ENCODE results near the gene SLC28A1.
"Not testable (repeated sequence)": the region's sequence is repeated elsewhere in the genome, so short reads cannot be mapped to it uniquely, and the experiment has no call there.

The SLC28A1 gene, protein sequence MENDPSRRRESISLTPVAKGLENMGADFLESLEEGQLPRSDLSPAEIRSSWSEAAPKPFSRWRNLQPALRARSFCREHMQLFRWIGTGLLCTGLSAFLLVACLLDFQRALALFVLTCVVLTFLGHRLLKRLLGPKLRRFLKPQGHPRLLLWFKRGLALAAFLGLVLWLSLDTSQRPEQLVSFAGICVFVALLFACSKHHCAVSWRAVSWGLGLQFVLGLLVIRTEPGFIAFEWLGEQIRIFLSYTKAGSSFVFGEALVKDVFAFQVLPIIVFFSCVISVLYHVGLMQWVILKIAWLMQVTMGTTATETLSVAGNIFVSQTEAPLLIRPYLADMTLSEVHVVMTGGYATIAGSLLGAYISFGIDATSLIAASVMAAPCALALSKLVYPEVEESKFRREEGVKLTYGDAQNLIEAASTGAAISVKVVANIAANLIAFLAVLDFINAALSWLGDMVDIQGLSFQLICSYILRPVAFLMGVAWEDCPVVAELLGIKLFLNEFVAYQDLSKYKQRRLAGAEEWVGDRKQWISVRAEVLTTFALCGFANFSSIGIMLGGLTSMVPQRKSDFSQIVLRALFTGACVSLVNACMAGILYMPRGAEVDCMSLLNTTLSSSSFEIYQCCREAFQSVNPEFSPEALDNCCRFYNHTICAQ

DNA sequence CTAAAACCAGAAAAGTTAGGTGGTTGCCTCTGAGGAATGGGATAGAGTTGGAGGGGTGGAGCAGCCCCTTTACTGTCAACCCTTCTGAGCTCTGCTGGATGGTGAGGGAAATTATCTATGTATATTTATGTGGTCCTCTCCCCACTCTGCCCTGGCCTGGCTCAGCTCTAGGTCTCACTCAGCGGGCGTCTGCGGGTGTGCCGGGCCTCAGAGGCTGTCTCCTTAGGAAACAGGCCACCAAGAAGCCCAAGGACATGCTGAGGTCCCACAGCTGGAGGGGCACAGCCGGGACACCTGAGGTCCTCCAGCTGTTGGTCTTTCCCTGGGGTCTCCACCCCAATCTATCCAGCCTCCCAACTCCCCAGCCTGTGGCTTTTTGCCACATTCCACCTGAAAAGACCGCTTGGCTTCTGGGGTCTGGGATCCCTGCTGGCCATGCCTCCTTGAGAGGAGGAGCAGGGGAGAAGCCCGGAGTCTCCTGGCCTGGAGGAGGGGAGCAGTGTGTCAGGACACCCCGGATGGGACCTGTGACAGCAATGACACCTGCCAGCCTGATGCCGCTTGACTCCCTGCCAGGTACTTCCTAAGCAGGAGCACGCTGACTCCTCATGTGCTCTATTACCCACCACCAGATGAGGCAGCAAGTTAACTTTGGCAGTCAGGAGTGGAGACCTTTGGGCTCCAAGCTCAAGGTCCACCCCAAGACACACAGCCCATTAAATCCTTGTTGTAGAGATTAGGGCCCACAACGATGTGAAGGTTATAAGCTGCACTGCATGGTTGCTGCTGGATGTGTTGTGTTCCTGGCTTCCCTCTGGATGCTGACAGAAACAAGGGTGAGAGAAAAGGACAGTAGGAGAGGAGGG is at the start of gene SLC28A1:
Gene SLC28A1 (plus strand): TSS at position 747 of the 866 bp plus-strand sequence. CDS start 3,099 bp downstream, outside the sequence.
- Histone ChIP-seq H3K27me3 (ENCODE audit: insufficient read depth, low read length) (peaks cover 10% of the 10 kb centered on the region), H3K36me3 (ENCODE audit: insufficient read depth, low read length) (no peaks in the 10 kb centered on the region), H3K4me3 (ENCODE audit: low read length) (no peak within 1 kb of the TSS), H3K9me3 (ENCODE audit: low read length) (no peaks in the 10 kb centered on the region), H3K4me1 (ENCODE audit: insufficient read depth, low read length) (no peaks in the 10 kb centered on the region), H2AFZ (ENCODE audit: low read depth, low read length) (no peak within 1 kb of the TSS)

DNA sequence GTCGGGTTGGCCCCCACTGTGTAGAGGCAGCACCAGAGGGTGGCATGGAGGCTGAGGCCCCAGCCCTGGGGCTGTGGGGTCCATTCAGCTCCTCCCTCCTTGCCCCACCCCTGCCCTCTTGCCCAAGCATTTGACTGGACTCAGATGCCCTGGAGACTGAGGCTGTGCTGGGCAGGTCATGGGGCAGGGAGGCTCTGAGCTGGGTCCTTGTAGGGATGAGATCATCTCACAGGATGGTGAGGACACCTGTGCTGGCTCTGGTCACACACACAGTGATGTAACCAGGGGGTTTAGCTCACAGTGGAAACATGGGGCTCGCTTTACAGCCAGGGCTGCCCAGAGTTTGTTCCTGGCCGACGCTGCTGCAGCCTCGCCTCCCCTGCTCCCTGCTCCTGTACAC is 49.5 kb upstream of the SLC28A1 start:
- Histone ChIP-seq H3K4me3 (ENCODE audit: low read length) (no peak overlapping the region), H3K27me3 (ENCODE audit: insufficient read depth, low read length) (no peaks in the 10 kb centered on the region), H3K4me1 (ENCODE audit: insufficient read depth, low read length) (no peaks in the 10 kb centered on the region), H3K9me3 (ENCODE audit: low read length) (no peaks in the 10 kb centered on the region), H3K36me3 (ENCODE audit: insufficient read depth, low read length) (no peaks in the 10 kb centered on the region), H2AFZ (ENCODE audit: low read depth, low read length) (no peak overlapping the region)

DNA sequence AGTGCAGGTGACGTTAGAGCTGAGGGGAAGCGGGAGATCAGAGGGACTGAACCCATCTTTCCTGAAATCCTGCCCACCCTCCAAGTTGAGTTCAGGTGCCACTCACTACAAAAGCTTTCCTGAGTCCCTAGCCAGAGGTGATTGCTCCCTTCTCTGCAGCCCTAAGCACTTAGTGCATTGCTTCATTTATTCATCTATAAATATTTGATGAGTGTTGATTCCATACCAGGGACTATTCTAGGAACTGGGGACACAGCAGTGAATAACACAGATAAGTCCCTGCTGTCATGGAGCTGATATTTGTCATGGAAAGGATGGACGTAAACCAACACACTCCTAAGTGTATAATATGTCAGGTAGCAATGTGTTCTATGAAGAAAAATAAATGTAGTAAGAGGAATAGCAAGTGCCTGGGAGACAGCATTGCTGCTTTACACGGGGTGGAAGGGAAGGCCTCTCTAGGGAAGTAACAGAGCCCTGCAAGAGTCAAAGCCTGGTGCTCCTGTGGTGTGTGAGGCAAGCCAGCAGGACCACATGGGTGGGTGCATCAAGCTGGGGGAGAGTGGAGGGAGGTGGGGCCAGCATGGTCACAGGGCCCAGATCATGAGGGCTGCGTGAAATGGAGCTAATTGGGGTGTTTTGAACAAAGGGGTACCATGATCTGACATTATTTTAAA is 48.7 kb upstream of the SLC28A1 start:
- Histone ChIP-seq H3K4me3 (ENCODE audit: low read length) (no peak overlapping the region), H2AFZ (ENCODE audit: low read depth, low read length) (no peak overlapping the region), H3K36me3 (ENCODE audit: insufficient read depth, low read length) (no peaks in the 10 kb centered on the region), H3K9me3 (ENCODE audit: low read length) (no peaks in the 10 kb centered on the region), H3K4me1 (ENCODE audit: insufficient read depth, low read length) (no peaks in the 10 kb centered on the region), H3K27me3 (ENCODE audit: insufficient read depth, low read length) (no peaks in the 10 kb centered on the region)

DNA sequence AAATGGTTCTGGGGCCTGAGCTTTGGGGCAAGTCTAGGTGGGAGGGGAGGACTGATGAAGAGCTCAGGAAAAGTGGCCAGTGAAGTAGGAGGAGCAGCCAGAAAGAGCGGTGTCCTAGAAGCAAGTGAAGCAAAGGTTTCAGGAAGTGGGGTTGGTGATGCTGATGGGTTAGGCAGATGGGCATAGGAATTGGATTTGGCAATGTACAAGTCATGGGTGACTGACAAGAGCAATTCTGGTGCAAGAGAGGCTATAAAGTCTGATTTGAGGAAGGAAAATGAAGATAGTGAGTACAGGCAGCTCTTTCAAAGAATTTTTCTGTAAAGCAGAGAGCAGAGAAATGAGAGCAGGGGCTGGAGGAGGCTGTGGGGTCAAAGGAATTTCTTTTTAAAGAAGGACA is 47.6 kb upstream of the SLC28A1 start:
- Histone ChIP-seq H3K36me3 (ENCODE audit: insufficient read depth, low read length) (no peaks in the 10 kb centered on the region), H3K4me1 (ENCODE audit: insufficient read depth, low read length) (no peaks in the 10 kb centered on the region), H2AFZ (ENCODE audit: low read depth, low read length) (no peak overlapping the region), H3K9me3 (ENCODE audit: low read length) (no peaks in the 10 kb centered on the region), H3K4me3 (ENCODE audit: low read length) (no peak overlapping the region), H3K27me3 (ENCODE audit: insufficient read depth, low read length) (no peaks in the 10 kb centered on the region)

DNA sequence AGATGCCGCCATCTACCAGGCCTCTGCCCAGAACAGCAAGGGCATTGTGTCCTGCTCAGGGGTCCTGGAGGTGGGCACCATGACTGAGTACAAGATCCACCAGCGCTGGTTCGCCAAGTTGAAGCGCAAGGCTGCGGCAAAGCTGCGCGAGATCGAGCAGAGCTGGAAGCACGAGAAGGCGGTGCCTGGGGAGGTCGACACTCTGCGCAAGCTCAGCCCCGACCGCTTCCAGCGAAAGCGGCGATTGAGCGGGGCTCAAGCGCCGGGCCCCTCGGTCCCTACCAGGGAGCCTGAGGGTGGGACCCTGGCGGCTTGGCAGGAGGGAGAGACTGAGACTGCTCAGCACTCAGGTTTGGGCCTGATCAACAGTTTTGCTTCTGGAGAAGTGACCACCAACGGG is 44.7 kb upstream of the SLC28A1 start:
- peaks cover 3% of the 10 kb centered on the region for H3K27me3 ChIP-seq (ENCODE audit: insufficient read depth, low read length)
- H3K36me3 ChIP-seq (ENCODE audit: insufficient read depth, low read length): no peaks in the 10 kb centered on the region
- H3K9me3 ChIP-seq (ENCODE audit: low read length): no peaks in the 10 kb centered on the region
- H3K4me1 ChIP-seq (ENCODE audit: insufficient read depth, low read length): no peaks in the 10 kb centered on the region
- H3K4me3 ChIP-seq (ENCODE audit: low read length): no peak overlapping the region
- no peak overlapping the region for H2AFZ ChIP-seq (ENCODE audit: low read depth, low read length)

DNA sequence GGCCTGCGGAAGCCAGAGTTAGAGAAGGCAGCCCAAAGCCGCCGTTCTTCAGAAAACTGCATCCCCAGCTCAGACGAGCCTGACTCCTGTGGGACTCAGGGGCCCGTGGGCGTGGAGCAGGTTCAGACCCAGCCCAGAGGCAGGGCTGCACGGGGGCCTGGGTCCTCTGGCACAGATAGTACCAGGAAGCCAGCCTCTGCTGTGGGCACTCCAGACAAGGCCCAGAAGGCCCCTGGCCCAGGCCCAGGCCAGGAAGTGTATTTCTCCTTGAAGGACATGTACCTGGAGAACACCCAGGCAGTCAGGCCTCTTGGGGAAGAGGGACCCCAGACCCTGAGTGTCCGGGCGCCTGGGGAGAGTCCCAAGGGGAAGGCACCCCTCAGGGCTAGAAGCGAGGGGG is 44.2 kb upstream of the SLC28A1 start:
- Histone ChIP-seq H3K9me3 (ENCODE audit: low read length) (no peaks in the 10 kb centered on the region), H3K36me3 (ENCODE audit: insufficient read depth, low read length) (no peaks in the 10 kb centered on the region), H3K4me3 (ENCODE audit: low read length) (no peak overlapping the region)

DNA sequence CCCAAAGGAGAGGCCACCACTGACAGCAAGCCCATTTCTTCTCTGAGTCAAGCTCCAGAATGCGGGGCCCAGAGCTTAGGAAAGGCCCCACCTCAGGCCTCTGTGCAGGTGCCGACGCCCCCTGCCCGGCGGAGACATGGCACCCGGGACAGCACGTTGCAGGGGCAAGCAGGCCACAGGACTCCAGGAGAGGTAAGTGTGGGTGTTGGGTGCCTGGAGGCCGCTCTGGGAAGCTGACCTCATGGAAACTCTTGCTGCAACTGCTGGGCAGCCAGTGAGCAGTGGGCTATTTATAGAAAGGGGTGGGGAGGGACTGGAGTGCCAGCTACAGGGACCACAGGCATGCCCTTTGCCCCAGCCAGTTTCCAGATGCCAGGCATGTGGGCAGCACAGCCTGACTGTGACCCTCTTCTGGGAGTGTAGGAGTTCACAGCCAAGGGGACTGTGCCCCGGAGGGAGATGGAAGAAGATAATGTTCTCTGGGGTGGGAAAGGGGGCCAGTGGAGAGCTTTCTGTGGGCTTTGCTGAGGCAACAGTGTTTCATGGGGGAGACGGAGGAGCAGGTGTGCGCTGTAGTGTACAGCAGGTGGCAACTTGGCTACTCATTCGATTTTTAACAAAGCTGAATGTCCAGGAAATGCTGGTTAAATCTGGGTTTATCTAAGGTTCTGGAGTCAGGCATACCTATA is 43.6 kb upstream of the SLC28A1 start:
- peaks cover 3% of the 10 kb centered on the region for H3K27me3 ChIP-seq (ENCODE audit: insufficient read depth, low read length)
- H2AFZ ChIP-seq (ENCODE audit: low read depth, low read length): no peak overlapping the region
- H3K4me1 ChIP-seq (ENCODE audit: insufficient read depth, low read length): no peaks in the 10 kb centered on the region
- H3K4me3 ChIP-seq (ENCODE audit: low read length): no peak overlapping the region
- no peaks in the 10 kb centered on the region for H3K36me3 ChIP-seq (ENCODE audit: insufficient read depth, low read length)
- H3K9me3 ChIP-seq (ENCODE audit: low read length): no peaks in the 10 kb centered on the region

More for the DNA sequence above, 44.2 kb upstream of the SLC28A1 start:
- Histone ChIP-seq H3K27me3 (ENCODE audit: insufficient read depth, low read length) (peaks cover 3% of the 10 kb centered on the region), H3K4me1 (ENCODE audit: insufficient read depth, low read length) (no peaks in the 10 kb centered on the region), H2AFZ (ENCODE audit: low read depth, low read length) (no peak overlapping the region)

DNA sequence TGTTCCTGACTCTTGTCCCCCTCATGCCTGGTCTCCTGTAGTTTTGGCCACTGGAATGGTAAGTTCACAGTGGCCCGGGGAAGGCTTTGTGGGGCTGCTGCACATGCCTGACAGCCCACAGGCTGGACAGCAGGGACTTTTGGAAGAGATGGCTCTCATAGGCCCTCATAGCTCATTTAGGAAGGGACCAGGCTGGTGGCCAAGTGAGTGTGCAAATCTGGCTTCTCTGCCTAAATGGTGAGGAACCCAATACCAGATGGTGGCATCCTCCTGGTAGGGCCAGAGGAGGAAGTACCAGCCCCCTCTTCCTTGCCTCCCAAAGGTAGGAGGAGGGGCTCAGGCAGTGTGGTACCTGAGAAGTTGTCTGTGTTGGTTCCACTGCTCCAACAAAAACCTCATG is 41.7 kb upstream of the SLC28A1 start:
- Histone ChIP-seq H3K36me3 (ENCODE audit: insufficient read depth, low read length) (no peaks in the 10 kb centered on the region), H2AFZ (ENCODE audit: low read depth, low read length) (no peak overlapping the region), H3K27me3 (ENCODE audit: insufficient read depth, low read length) (peaks cover 3% of the 10 kb centered on the region), H3K9me3 (ENCODE audit: low read length) (no peaks in the 10 kb centered on the region), H3K4me1 (ENCODE audit: insufficient read depth, low read length) (no peaks in the 10 kb centered on the region), H3K4me3 (ENCODE audit: low read length) (no peak overlapping the region)

DNA sequence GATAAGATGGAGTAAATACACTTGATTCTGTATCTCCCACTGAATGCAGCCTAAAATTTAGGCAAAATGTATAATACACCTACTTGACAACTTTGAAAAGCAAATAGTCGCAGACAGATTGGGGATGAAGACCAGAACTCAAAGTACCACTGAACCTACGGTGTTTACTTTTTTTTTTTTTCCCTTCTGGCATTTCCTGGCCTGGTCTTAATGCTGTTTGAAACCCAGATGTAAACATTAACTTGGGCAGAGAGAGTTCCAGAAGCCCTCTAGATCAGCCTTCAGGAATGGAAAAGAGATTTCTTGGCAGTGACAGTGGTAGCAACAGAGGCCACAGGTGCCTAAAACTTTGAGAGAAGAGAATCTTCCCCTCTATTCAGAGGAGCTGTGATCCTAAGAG is 39.5 kb upstream of the SLC28A1 start:
- Histone ChIP-seq H3K27me3 (ENCODE audit: insufficient read depth, low read length) (peaks cover 3% of the 10 kb centered on the region), H3K36me3 (ENCODE audit: insufficient read depth, low read length) (no peaks in the 10 kb centered on the region), H3K4me3 (ENCODE audit: low read length) (no peak overlapping the region), H2AFZ (ENCODE audit: low read depth, low read length) (no peak overlapping the region), H3K4me1 (ENCODE audit: insufficient read depth, low read length) (no peaks in the 10 kb centered on the region), H3K9me3 (ENCODE audit: low read length) (no peaks in the 10 kb centered on the region)

DNA sequence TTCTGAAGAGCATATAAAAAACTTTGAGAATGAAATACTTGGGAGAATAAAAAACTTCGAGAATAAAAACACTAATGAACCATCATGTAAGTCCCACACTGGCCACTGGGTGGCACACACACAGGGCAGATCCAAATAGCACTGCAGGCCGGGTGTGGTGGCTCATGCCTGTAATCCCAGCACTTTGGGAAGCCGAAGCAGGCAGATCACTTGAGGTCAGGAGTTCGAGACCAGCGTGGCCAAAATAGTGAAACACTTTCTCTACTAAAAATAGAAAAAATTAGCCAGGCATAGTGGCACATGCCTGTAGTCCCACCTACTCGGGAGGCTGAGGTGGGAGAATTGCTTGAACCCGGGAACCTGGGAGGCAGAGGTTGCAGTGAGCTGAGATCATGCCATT is 38.8 kb upstream of the SLC28A1 start:
- not testable (repeated sequence) for H3K36me3 ChIP-seq (ENCODE audit: insufficient read depth, low read length); H3K9me3 ChIP-seq (ENCODE audit: low read length); H3K4me3 ChIP-seq (ENCODE audit: low read length); H2AFZ ChIP-seq (ENCODE audit: low read depth, low read length); H3K4me1 ChIP-seq (ENCODE audit: insufficient read depth, low read length); H3K27me3 ChIP-seq (ENCODE audit: insufficient read depth, low read length)

DNA sequence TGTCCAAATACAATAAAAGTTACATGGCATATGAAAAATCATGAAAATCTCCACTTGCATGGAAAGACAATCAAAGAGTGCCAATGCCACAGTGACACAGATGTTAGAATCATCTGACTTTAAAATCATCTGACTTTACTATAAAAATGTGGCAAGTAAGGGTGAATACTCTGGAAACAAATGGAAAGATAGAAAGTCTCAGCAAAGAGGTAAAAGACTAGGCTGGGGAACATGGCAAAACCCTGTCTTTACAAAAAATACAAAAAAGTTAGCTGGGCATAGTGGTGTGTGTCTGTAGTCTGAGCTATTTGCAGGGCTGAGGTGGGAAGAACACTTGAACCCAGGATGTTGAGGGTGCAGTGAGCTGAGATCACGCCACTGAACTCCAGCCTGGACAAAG is 38.2 kb upstream of the SLC28A1 start:
- no peaks in the 10 kb centered on the region for H3K4me1 ChIP-seq (ENCODE audit: insufficient read depth, low read length)
- no peak overlapping the region for H2AFZ ChIP-seq (ENCODE audit: low read depth, low read length)
- no peak overlapping the region for H3K4me3 ChIP-seq (ENCODE audit: low read length)
- H3K9me3 ChIP-seq (ENCODE audit: low read length): no peaks in the 10 kb centered on the region
- H3K36me3 ChIP-seq (ENCODE audit: insufficient read depth, low read length): no peaks in the 10 kb centered on the region
- peaks cover 3% of the 10 kb centered on the region for H3K27me3 ChIP-seq (ENCODE audit: insufficient read depth, low read length)

DNA sequence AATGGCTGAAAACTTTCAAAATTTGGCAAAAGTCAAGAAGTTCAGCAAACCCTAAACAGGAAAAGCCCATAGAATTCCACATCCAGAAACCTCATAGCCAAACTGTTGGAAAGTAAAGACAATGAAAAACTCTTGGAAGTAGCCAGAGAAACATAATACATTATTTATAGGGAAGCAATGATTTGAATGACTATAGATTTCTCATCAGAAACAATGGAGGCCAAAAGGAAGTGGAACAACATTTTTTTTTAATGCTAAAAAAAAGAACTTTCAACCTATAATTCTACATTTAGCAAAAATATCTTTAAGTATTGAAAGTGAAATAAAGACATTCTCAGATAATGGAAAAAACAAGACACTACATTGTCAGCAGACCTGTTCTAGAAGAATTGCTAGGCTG is 37.1 kb upstream of the SLC28A1 start:
- no peaks in the 10 kb centered on the region for H3K4me1 ChIP-seq (ENCODE audit: insufficient read depth, low read length)
- no peaks in the 10 kb centered on the region for H3K36me3 ChIP-seq (ENCODE audit: insufficient read depth, low read length)
- H3K27me3 ChIP-seq (ENCODE audit: insufficient read depth, low read length): peaks cover 3% of the 10 kb centered on the region
- no peaks in the 10 kb centered on the region for H3K9me3 ChIP-seq (ENCODE audit: low read length)
- H2AFZ ChIP-seq (ENCODE audit: low read depth, low read length): no peak overlapping the region
- no peak overlapping the region for H3K4me3 ChIP-seq (ENCODE audit: low read length)
